GM21723 (cell line): Measurements from ENCODE around the gene NCAM2.

Source experiments
- ATAC-seq: cut with Tn5 transposase; IDR thresholded peaks from one replicate; pipeline ENCODE4 v1.9.1; 2021; ENCODE audit warnings: mild to moderate bottlenecking, moderate library complexity; ENCODE audit not compliant: unreplicated experiment

NCAM2 gene

GRCh38 chr21:21025742-21026141, 27.5 kb downstream of the NCAM2 start:
- ATAC-seq = no peak

- no peak for ATAC-seq
Measured at GRCh38 chr21:21028275-21028820, 30.1 kb downstream of the NCAM2 start.

GRCh38 chr21:21029164-21029563, 31.0 kb downstream of the NCAM2 start:
- ATAC-seq = no peak

GRCh38 chr21:21030311-21030710, 32.1 kb downstream of the NCAM2 start:
- no peak for ATAC-seq

- ATAC-seq = no peak
Measured at GRCh38 chr21:21034036-21034435, 35.8 kb downstream of the NCAM2 start.

- ATAC-seq = no peak
Measured at GRCh38 chr21:21039624-21040170, 41.5 kb downstream of the NCAM2 start.

- no peak for ATAC-seq
Measured at GRCh38 chr21:21045518-21045917, 47.3 kb downstream of the NCAM2 start.

GRCh38 chr21:21046063-21046462, 47.9 kb downstream of the NCAM2 start:
- ATAC-seq = no peak

GRCh38 chr21:21051109-21052055, 53.2 kb downstream of the NCAM2 start:
- ATAC-seq = no peak

- no peak for ATAC-seq
Measured at GRCh38 chr21:21052672-21053071, 54.5 kb downstream of the NCAM2 start.

GRCh38 chr21:21057349-21058062, 59.3 kb downstream of the NCAM2 start:
- ATAC-seq = no peak

- no peak for ATAC-seq
Measured at GRCh38 chr21:21063828-21064227, 65.6 kb downstream of the NCAM2 start.

- no peak for ATAC-seq
Measured at GRCh38 chr21:21064353-21064752, 66.1 kb downstream of the NCAM2 start.

GRCh38 chr21:21067375-21067774, 69.2 kb downstream of the NCAM2 start:
- no peak for ATAC-seq

- ATAC-seq = no peak
Measured at GRCh38 chr21:21074305-21074704, 76.1 kb downstream of the NCAM2 start.

GRCh38 chr21:21076051-21076450, 77.8 kb downstream of the NCAM2 start:
- ATAC-seq = no peak

- no peak for ATAC-seq
Measured at GRCh38 chr21:21076491-21076890, 78.3 kb downstream of the NCAM2 start.

GRCh38 chr21:21079646-21080045, 81.4 kb downstream of the NCAM2 start:
- no peak for ATAC-seq

GRCh38 chr21:21084179-21084578, 86.0 kb downstream of the NCAM2 start:
- ATAC-seq = no peak

- no peak for ATAC-seq
Measured at GRCh38 chr21:21085206-21085605, 87.0 kb downstream of the NCAM2 start.

- ATAC-seq = no peak
Measured at GRCh38 chr21:21096956-21097355, 98.7 kb downstream of the NCAM2 start.
